SK-N-SH (cell line): Measurements from ENCODE around the gene TCEANC. TPM values are rescaled to one million over a fixed set of nuclear protein-coding genes. Genes with fewer than 3 reads are reported as not detected.

ENCODE experiments used
- CTCF ChIA-PET: fragments of 300-600, 350-600 bp; formaldehyde crosslinking; extraction: SDS; loops from one replicate; lab custom pipeline; 2021; lab: Yijun Ruan, JAX
- POLR2A ChIA-PET: fragments of 350-600 bp; sonication (Branson Sonifier 250); formaldehyde crosslinking; extraction: SDS; loops from one replicate; lab custom pipeline; 2020; ENCODE audit warnings: antibody characterized with exemption, inconsistent platforms; lab: Yijun Ruan, JAX
- DNase-seq: peaks from one replicate; pipeline ENCODE4 v3.0.0; 2012
- H2AFZ ChIP-seq: fragments of 200-600 bp; sonication (generic); 2 replicates; pipeline ENCODE4 v1.8.1; 2016; ENCODE audit warnings: antibody characterized with exemption, mild to moderate bottlenecking, low read depth
- H3F3A ChIP-seq: fragments of 200-600 bp; sonication (generic); replicated peaks from 2 replicates; pipeline ENCODE3; 2016; ENCODE audit warnings: antibody characterized with exemption, mild to moderate bottlenecking; ENCODE audit not compliant: insufficient read depth
- H3K27ac ChIP-seq, 2 experiments: fragments of 200-500 bp in 1 of 2; fragments of 200-600 bp in 1 of 2; sonication (Bioruptor generic) in 1 of 2; sonication (generic), shearing (Covaris generic) in 1 of 2; 2 replicates each; pipeline versions ENCODE4 v1.5.1 to v1.6.1; 2014 to 2016; ENCODE audit warnings: low read depth in 2 of 2, inconsistent platforms in 1 of 2, low read length in 1 of 2, mild to moderate bottlenecking in 1 of 2, mixed read lengths in 1 of 2
- H3K27me3 ChIP-seq: fragments of 200-600 bp; sonication (generic), shearing (Covaris generic); 2 replicates; pipeline ENCODE4 v1.6.1; 2016; ENCODE audit warnings: mixed run types; ENCODE audit not compliant: insufficient read depth
- H3K36me3 ChIP-seq, 2 experiments: fragments of 200-500 bp in 1 of 2; fragments of 200-600 bp in 1 of 2; sonication (Bioruptor generic) in 1 of 2; sonication (generic) in 1 of 2; replicated peaks in 1 of 2; 2 replicates each; pipeline versions ENCODE3 to v1.5.1; 2014 to 2016; ENCODE audit warnings: low read length in 1 of 2, mild to moderate bottlenecking in 1 of 2; ENCODE audit not compliant: insufficient read depth in 2 of 2, control insufficient read depth in 1 of 2
- H3K4me1 ChIP-seq, 2 experiments: fragments of 200-500 bp in 1 of 2; fragments of 200-600 bp in 1 of 2; sonication (Bioruptor generic) in 1 of 2; sonication (generic), shearing (Covaris generic) in 1 of 2; 2 replicates each; pipeline versions ENCODE4 v1.5.1 to v1.6.1; 2014 to 2016; ENCODE audit warnings: low read depth in 1 of 2, low read length in 1 of 2, mixed run types in 1 of 2; ENCODE audit not compliant: insufficient read depth in 2 of 2, control insufficient read depth in 1 of 2
- H3K4me2 ChIP-seq: fragments of 200-600 bp; sonication (generic), shearing (Covaris generic); 2 replicates; pipeline ENCODE4 v1.6.1; 2017; ENCODE audit warnings: mixed run types
- H3K4me3 ChIP-seq, 2 experiments: fragments of 200-500 bp in 1 of 2; fragments of 200-600 bp in 1 of 2; sonication (Bioruptor generic) in 1 of 2; sonication (generic), shearing (Covaris generic) in 1 of 2; 2 replicates each; pipeline versions ENCODE4 v1.5.1 to v1.8.1; 2014 to 2016; ENCODE audit warnings: low read depth in 2 of 2, inconsistent platforms in 1 of 2, low read length in 1 of 2, mild to moderate bottlenecking in 1 of 2, mixed read lengths in 1 of 2, moderate library complexity in 1 of 2
- H3K79me2 ChIP-seq: fragments of 200-600 bp; sonication (generic); 2 replicates; pipeline ENCODE4 v1.8.1; 2017; ENCODE audit warnings: mild to moderate bottlenecking; ENCODE audit not compliant: insufficient read depth
- H3K9ac ChIP-seq: fragments of 200-600 bp; sonication (generic); 2 replicates; pipeline ENCODE4 v1.6.1; 2017; ENCODE audit warnings: mixed run types
- H3K9me2 ChIP-seq: fragments of 200-600 bp; sonication (generic); 2 replicates; pipeline ENCODE4 v1.6.1; 2017; ENCODE audit warnings: mixed run types
- H3K9me3 ChIP-seq: fragments of 200-600 bp; sonication (generic); 2 replicates; pipeline ENCODE4 v1.6.1; 2017; ENCODE audit warnings: mixed run types, mild to moderate bottlenecking, moderate library complexity
- H4K20me1 ChIP-seq: fragments of 200-600 bp; sonication (generic); 2 replicates; pipeline ENCODE4 v1.6.1; 2017; ENCODE audit warnings: mild to moderate bottlenecking, mixed run types; ENCODE audit not compliant: insufficient read depth
- CHD2 ChIP-seq: fragments of 150-350 bp; IDR thresholded peaks from 2 replicates; pipeline ENCODE4 v1.6.1; 2018; ENCODE audit warnings: low read length; ENCODE audit not compliant: partially characterized antibody
- EP300 ChIP-seq, 2 experiments: IDR thresholded peaks; 2 replicates each; pipeline versions ENCODE4 v1.4.0 to v1.6.1; 2012; ENCODE audit warnings: borderline replicate concordance in 1 of 2, low read depth in 1 of 2, low read length in 1 of 2
- EZH2phosphoT487 ChIP-seq: fragments of 200-600 bp; sonication (generic); IDR thresholded peaks from 2 replicates; pipeline ENCODE4 v1.6.1; 2017; ENCODE audit warnings: low read depth, mixed run types, mild to moderate bottlenecking, antibody characterized with exemption, moderate library complexity, borderline replicate concordance
- FOXJ3 ChIP-seq: sonication (generic); formaldehyde crosslinking; IDR thresholded peaks from 2 replicates; pipeline ENCODE4 v1.5.1; 2020; ENCODE audit warnings: mild to moderate bottlenecking, missing genetic modification reagents
- FOXM1 ChIP-seq: IDR thresholded peaks from 2 replicates; pipeline ENCODE4 v1.4.0; 2012; ENCODE audit warnings: low read depth, mild to moderate bottlenecking
- JUND ChIP-seq: IDR thresholded peaks from 2 replicates; pipeline ENCODE4 v1.4.0; 2012
- NRF1 ChIP-seq: IDR thresholded peaks from 2 replicates; pipeline ENCODE4 v1.6.1; 2012; ENCODE audit warnings: low read depth, mild to moderate bottlenecking, low read length
- RAD21 ChIP-seq: IDR thresholded peaks from 2 replicates; pipeline ENCODE4 v1.6.1; 2012; ENCODE audit warnings: mild to moderate bottlenecking, low read length
- RCOR1 ChIP-seq: fragments of 150-350 bp; IDR thresholded peaks from 2 replicates; pipeline ENCODE4 v1.6.1; 2017; ENCODE audit warnings: antibody characterized with exemption, low read length
- RFX5 ChIP-seq: IDR thresholded peaks from 2 replicates; pipeline ENCODE4 v1.6.1; 2012; ENCODE audit warnings: mild to moderate bottlenecking, improper control_type of control experiment, low read length
- SMC3 ChIP-seq: IDR thresholded peaks from 2 replicates; pipeline ENCODE4 v1.6.1; 2012; ENCODE audit warnings: low read depth, low read length, improper control_type of control experiment
- TAF1 ChIP-seq: IDR thresholded peaks from 2 replicates; pipeline ENCODE4 v1.6.1; 2012; ENCODE audit warnings: low read depth, mild to moderate bottlenecking, low read length, moderate library complexity, borderline replicate concordance
- YY1 ChIP-seq: IDR thresholded peaks from 2 replicates; pipeline ENCODE4 v1.4.0; 2012; ENCODE audit warnings: low read depth, mild to moderate bottlenecking
- WGBS: methylation state at CpG from one replicate; pipeline ENCODE4 v1.1.6; 2017; ENCODE audit warnings: low lambda C conversion rate; 5-methylcytosine and 5-hydroxymethylcytosine counted together
- polyA plus RNA-seq, 3 experiments: library from polyadenylated mRNA; depleted of rRNA; stranded (reverse); fragments of >200 nt; gene quantifications; 2 replicates each; pipeline ENCODE4 v1.2.3, GENCODE V29; 2012
- TF ChIP-seq, protein P1 (sequence below): IDR thresholded peaks from 2 replicates; pipeline ENCODE4 v1.6.1; 2012; ENCODE audit warnings: mild to moderate bottlenecking, low read depth, low read length, moderate library complexity
- TF ChIP-seq, protein P2 (sequence below): IDR thresholded peaks from 2 replicates; pipeline ENCODE4; 2012
- TF ChIP-seq, protein P3 (sequence below): IDR thresholded peaks from 2 replicates; pipeline ENCODE4 v1.4.0; 2012; ENCODE audit warnings: low read depth

TCEANC gene
- polyA plus RNA-seq, 1 of the 3 experiments (the other 2 are of a cell fraction), result 0.84 TPM

DNA sequence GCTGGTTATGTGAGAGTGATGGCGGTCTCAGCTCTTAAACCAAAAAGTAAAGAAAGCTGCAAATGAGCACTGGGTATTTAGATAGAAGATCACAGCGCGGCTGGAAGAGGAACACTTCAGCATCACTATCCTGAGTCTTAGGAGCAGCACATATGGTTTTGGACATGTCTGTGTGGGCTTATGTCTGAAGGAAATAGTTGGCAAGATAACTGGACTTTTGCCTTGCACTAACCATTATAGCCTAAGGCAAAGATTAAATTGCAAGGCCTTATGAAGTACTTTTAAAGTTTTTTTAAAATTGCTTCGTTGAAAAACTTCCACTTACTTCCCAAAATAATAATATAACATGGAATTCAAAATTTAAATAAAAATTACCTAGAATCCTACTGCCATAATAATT lies 31.4 kb downstream of the TCEANC start:
- no peak overlapping the region for H3K27ac ChIP-seq
- H3K4me3 ChIP-seq, result no peak overlapping the region
- ChIA-PET POLR2A (no interaction called here), CTCF (interaction anchor here (1.2 kb wide), 1 partner anchor 26 kb away, joined by 3 read pairs; no protein-coding TSS in a partner anchor)
- H2AFZ ChIP-seq, result no peak overlapping the region
- H3F3A ChIP-seq, result no peaks in the 10 kb centered on the region
- no peak for TF ChIP-seq CHD2
- TF ChIP-seq RFX5, result no peak
- TF ChIP-seq YY1, result no peak
- TF ChIP-seq, protein P1, sequence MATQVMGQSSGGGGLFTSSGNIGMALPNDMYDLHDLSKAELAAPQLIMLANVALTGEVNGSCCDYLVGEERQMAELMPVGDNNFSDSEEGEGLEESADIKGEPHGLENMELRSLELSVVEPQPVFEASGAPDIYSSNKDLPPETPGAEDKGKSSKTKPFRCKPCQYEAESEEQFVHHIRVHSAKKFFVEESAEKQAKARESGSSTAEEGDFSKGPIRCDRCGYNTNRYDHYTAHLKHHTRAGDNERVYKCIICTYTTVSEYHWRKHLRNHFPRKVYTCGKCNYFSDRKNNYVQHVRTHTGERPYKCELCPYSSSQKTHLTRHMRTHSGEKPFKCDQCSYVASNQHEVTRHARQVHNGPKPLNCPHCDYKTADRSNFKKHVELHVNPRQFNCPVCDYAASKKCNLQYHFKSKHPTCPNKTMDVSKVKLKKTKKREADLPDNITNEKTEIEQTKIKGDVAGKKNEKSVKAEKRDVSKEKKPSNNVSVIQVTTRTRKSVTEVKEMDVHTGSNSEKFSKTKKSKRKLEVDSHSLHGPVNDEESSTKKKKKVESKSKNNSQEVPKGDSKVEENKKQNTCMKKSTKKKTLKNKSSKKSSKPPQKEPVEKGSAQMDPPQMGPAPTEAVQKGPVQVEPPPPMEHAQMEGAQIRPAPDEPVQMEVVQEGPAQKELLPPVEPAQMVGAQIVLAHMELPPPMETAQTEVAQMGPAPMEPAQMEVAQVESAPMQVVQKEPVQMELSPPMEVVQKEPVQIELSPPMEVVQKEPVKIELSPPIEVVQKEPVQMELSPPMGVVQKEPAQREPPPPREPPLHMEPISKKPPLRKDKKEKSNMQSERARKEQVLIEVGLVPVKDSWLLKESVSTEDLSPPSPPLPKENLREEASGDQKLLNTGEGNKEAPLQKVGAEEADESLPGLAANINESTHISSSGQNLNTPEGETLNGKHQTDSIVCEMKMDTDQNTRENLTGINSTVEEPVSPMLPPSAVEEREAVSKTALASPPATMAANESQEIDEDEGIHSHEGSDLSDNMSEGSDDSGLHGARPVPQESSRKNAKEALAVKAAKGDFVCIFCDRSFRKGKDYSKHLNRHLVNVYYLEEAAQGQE, result no peak
- no peak for TF ChIP-seq EZH2phosphoT487
- no peak for TF ChIP-seq JUND
- no peak for TF ChIP-seq TAF1
- TF ChIP-seq SMC3, result no peak
- TF ChIP-seq, protein P2, sequence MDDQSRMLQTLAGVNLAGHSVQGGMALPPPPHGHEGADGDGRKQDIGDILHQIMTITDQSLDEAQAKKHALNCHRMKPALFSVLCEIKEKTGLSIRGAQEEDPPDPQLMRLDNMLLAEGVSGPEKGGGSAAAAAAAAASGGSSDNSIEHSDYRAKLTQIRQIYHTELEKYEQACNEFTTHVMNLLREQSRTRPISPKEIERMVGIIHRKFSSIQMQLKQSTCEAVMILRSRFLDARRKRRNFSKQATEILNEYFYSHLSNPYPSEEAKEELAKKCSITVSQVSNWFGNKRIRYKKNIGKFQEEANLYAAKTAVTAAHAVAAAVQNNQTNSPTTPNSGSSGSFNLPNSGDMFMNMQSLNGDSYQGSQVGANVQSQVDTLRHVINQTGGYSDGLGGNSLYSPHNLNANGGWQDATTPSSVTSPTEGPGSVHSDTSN, result no peak
- TF ChIP-seq FOXM1, result no peak
- no peak for TF ChIP-seq RCOR1
- no peak for TF ChIP-seq RAD21
- TF ChIP-seq FOXJ3, result no peak
- TF ChIP-seq, protein P3, sequence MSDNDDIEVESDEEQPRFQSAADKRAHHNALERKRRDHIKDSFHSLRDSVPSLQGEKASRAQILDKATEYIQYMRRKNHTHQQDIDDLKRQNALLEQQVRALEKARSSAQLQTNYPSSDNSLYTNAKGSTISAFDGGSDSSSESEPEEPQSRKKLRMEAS, result no peak
- TF ChIP-seq EP300 (IDR thresholded peaks at IDR 0.05; ENCODE audit: borderline replicate concordance in 1 of 2, low read depth in 1 of 2, low read length in 1 of 2), result no peak
- TF ChIP-seq NRF1, result no peak
- 57% methylated on average over 4 of the region's 4 CpGs for WGBS
- no peak overlapping the region for H3K4me2 ChIP-seq
- H4K20me1 ChIP-seq, result no peaks in the 10 kb centered on the region
- no peaks in the 10 kb centered on the region; a peak in 3 of 4 replicates for H3K4me1 ChIP-seq
- H3K9ac ChIP-seq, result no peak overlapping the region
- no peaks in the 10 kb centered on the region for H3K36me3 ChIP-seq
- peaks cover 1% of the 10 kb centered on the region for H3K79me2 ChIP-seq
- DNase-seq, result no peak
- H3K27me3 ChIP-seq, result no peaks in the 10 kb centered on the region; the same call in 1 of the 2 replicates
- no peaks in the 10 kb centered on the region for H3K9me2 ChIP-seq
- 0 out of 2 replicates have a peak, but pooled peaks cover 3% of the 10 kb centered on the region for H3K9me3 ChIP-seq
